Pancreas (tissue), 10 donors: Measurements from ENCODE around the gene CD1E. TPM values are rescaled to one million over a fixed set of nuclear protein-coding genes. Genes with fewer than 3 reads are reported as not detected.
"Not testable (repeated sequence)": the region's sequence is repeated elsewhere in the genome, so short reads cannot be mapped to it uniquely, and the experiment has no call there.

ENCODE experiments used
- ATAC-seq, 4 donors: fragments of 200-7000 bp; cut with Tn5 transposase; one replicate each; pipeline versions ENCODE4 v1.8.0 to v1.9.1; 2020; ENCODE audit warnings: mild to moderate bottlenecking in 4 of 4, moderate library complexity in 4 of 4
- DNase-seq, 6 donors: peaks; one replicate each; pipeline ENCODE4 v3.0.0-alpha.2; 2020
- FAIRE-seq: peaks from 2 replicates; lab custom pipeline; 2012; peaks lifted over from hg19 to GRCh38; lab: Jason Lieb, UNC
- H3K27ac ChIP-seq, 4 donors: fragments of 200-600 bp; sonication (generic); 1 replicate in 3 of 4; 2 replicates in 1 of 4; pipeline versions ENCODE4 v1.5.0 to v1.8.0; 2020
- H3K27me3 ChIP-seq, 4 donors: fragments of 200-600 bp; one replicate each; pipeline ENCODE4 v1.8.0; 2021
- H3K36me3 ChIP-seq, 3 donors: fragments of 200-600 bp; sonication (generic) in 1 of 3; one replicate each; pipeline versions ENCODE4 v1.5.0 to v1.8.0; 2020 to 2021
- H3K4me1 ChIP-seq, 3 donors: fragments of 200-600 bp; one replicate each; pipeline ENCODE4 v1.8.0; 2021
- H3K4me3 ChIP-seq, 4 donors: fragments of 200-600 bp; sonication (generic) in 2 of 4; one replicate each; pipeline versions ENCODE4 v1.5.0 to v1.8.0; 2020 to 2021
- H3K9me3 ChIP-seq, 4 donors: fragments of 200-600 bp; one replicate each; pipeline ENCODE4 v1.8.0; 2021
- WGBS, 2 donors: extraction: QIAGEN DNeasy Blood & Tissue Kit; methylation state at CpG; one replicate each; pipeline ENCODE4 v1.1.7; 2013; 5-methylcytosine and 5-hydroxymethylcytosine counted together
- intact Hi-C, 3 donors: fragments of 100-400 bp; cut with DNase I; formaldehyde crosslinking; loops; one replicate each; pipeline versions ENCODE4 v1.11.1 to v1.14.2; 2022
- polyA plus RNA-seq, 2 donors: library from polyadenylated mRNA; stranded (reverse); fragments of 200-250 nt; gene quantifications; one replicate each; pipeline ENCODE4 v1.2.3, GENCODE V29; 2013
- total RNA-seq, 6 donors: library from RNA; stranded (reverse); fragmentation: NEBNext Ultra II Directional in 4 of 6; extraction: Animal tissue kit (Norgen Biotek cat#: 25700) in 4 of 6; gene quantifications; one replicate each; pipeline versions ENCODE4 v1.2.1 to v1.2.4, GENCODE V29; 2021 to 2023
- TF ChIP-seq, protein P1 (sequence below), 4 donors: fragments of 200-600 bp; sonication (generic) in 3 of 4; IDR thresholded peaks; one replicate each; pipeline versions ENCODE4 v1.5.0 to v1.8.0; 2021; ENCODE audit warnings: antibody characterized with exemption in 4 of 4
- donor health status: healthy with polysubstance abuse.
- donor health status: DM: no; HTN: no; CAD: no; lungs with moderate emphysema.
- donor health status: DM: no; HTN: no; CAD: no.
- donor health status: control.
- donor health status: control.
- donor health status: Bipolar disorder and iron deficiency.
- donor health status: DM: yes; HTN: yes; CAD: no.
- donor health status: DM: no; HTN: no; CAD: no.
- donor health status: DM: no; HTN: no; CAD: no.
- donor health status: DM: yes; HTN: yes; CAD: no.

CD1E gene
- total and polyA plus RNA-seq, 8 donors: 0.55 to 0.72 TPM; not detected in 6

DNA sequence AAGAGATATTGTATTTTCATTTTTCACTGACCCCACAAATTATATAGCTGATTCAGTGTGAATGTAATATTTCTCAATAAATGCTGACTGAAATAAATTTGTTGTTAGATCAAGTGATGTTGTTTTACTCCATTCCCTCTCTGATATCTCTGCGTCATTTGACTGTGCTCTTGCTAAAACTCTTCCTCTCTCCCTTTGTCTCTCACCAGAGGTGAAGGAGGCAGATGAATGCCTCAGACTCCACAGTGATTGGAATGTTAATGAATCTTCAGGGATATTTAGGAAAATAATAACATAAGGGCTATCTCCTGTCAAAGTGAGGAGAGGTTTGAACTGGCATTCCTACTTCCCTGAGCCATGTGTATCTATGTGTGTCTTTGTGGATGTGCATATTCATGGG, 3.7 kb downstream of the CD1E start:
- WGBS, 2 donors: 65 to 71% methylated on average over 1 of the region's 1 CpG
- no peak for FAIRE-seq
- Histone ChIP-seq H3K27me3 (no peaks in the 10 kb centered on the region), H3K4me3 (no peak overlapping the region), H3K27ac (no peak overlapping the region), H3K4me1 (no peaks in the 10 kb centered on the region), H3K9me3 (no peaks in the 10 kb centered on the region), H3K36me3 (no peaks in the 10 kb centered on the region)
- intact Hi-C loops: no loop called here
- no peak for ATAC-seq
- TF ChIP-seq, protein P1, sequence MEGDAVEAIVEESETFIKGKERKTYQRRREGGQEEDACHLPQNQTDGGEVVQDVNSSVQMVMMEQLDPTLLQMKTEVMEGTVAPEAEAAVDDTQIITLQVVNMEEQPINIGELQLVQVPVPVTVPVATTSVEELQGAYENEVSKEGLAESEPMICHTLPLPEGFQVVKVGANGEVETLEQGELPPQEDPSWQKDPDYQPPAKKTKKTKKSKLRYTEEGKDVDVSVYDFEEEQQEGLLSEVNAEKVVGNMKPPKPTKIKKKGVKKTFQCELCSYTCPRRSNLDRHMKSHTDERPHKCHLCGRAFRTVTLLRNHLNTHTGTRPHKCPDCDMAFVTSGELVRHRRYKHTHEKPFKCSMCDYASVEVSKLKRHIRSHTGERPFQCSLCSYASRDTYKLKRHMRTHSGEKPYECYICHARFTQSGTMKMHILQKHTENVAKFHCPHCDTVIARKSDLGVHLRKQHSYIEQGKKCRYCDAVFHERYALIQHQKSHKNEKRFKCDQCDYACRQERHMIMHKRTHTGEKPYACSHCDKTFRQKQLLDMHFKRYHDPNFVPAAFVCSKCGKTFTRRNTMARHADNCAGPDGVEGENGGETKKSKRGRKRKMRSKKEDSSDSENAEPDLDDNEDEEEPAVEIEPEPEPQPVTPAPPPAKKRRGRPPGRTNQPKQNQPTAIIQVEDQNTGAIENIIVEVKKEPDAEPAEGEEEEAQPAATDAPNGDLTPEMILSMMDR (IDR thresholded peaks at IDR 0.05): no peak
- DNase-seq: no peak

DNA sequence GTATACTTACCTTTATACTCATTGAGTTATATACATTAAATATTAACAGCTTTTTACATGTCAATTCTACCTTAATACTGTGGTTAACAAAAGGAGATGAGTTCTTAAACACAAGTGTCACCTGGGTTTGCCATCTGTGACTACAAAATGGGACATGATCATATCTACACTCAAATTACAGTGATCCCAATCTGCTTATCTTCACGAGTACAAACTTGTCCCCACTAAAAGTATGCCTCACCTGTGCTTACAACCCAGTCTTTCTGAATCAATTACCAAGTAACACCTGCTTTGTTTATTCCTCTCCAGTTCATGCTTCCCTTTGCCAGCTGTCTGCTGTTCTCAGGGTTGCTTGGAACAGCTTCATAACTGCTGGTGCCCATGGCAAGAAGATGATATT, 8.8 kb downstream of the CD1E start:
- intact Hi-C loops: no loop called here
- Histone ChIP-seq H3K27me3 (no peaks in the 10 kb centered on the region), H3K4me1 (no peaks in the 10 kb centered on the region), H3K9me3 (no peaks in the 10 kb centered on the region), H3K4me3 (no peak overlapping the region), H3K36me3 (no peaks in the 10 kb centered on the region), H3K27ac (no peak overlapping the region)
- 8 to 13% methylated on average over 1 of the region's 1 CpG for WGBS, 2 donors
- DNase-seq: no peak
- FAIRE-seq: no peak
- no peak for ATAC-seq
- TF ChIP-seq, protein P1 (IDR thresholded peaks at IDR 0.05): no peak

DNA sequence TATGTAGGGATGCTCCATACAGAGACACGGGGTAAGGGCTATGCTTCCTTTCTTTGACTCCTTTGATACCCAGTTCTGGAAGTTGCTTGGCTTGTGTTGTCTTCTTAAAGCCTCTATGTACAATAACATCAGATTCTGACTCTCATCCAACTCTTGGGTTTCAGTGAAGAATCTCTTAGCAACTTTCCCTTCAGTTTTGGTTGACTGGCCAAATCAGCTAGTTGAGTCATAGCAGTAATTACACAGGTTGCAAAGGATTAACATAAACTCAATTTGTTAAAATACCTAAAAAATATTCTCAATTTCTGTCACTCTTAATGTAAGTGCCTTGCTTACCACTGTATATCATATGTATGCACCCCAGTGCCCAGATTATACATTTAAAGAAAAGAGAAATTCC, 9.2 kb downstream of the CD1E start:
- FAIRE-seq (no peak), ATAC-seq (no peak)

DNA sequence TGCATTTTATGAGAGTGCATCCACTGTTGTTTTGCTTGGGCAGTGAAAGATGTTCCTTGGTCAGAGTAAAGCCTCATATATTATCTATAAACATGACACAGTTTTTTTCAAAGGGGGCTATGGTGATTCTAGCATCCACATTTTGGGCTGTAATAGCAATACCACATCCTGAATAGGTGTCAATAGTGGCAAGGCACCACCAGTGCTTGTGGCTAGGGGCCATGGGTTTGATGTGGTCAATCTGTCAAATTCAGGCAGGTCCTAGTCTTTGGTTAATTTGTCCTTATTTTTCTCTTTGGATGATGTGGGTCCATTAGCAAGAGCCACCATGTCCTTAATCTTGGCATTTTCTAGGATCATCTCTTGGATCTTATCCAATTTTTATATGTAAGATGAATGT, 13.1 kb downstream of the CD1E start:
- no peak overlapping the region for H3K4me3 ChIP-seq
- no peaks in the 10 kb centered on the region for H3K27me3 ChIP-seq
- H3K27ac ChIP-seq: no peak overlapping the region
- FAIRE-seq (no peak), DNase-seq (no peak), ATAC-seq (no peak)
- intact Hi-C loops: no loop called here
- no peaks in the 10 kb centered on the region for H3K36me3 ChIP-seq
- TF ChIP-seq, protein P1 (IDR thresholded peaks at IDR 0.05): no peak
- H3K9me3 ChIP-seq: no peaks in the 10 kb centered on the region
- no peaks in the 10 kb centered on the region for H3K4me1 ChIP-seq

More for the DNA sequence above, 9.2 kb downstream of the CD1E start:
- H3K9me3 ChIP-seq: no peaks in the 10 kb centered on the region
- no peak for DNase-seq
- 44 to 46% methylated on average over 1 of the region's 1 CpG for WGBS, 2 donors
- H3K4me3 ChIP-seq: no peak overlapping the region
- no peak overlapping the region for H3K27ac ChIP-seq
- H3K27me3 ChIP-seq: no peaks in the 10 kb centered on the region
- no peaks in the 10 kb centered on the region for H3K36me3 ChIP-seq
- TF ChIP-seq, protein P1 (IDR thresholded peaks at IDR 0.05): no peak
- intact Hi-C loops: no loop called here
- no peaks in the 10 kb centered on the region for H3K4me1 ChIP-seq

DNA sequence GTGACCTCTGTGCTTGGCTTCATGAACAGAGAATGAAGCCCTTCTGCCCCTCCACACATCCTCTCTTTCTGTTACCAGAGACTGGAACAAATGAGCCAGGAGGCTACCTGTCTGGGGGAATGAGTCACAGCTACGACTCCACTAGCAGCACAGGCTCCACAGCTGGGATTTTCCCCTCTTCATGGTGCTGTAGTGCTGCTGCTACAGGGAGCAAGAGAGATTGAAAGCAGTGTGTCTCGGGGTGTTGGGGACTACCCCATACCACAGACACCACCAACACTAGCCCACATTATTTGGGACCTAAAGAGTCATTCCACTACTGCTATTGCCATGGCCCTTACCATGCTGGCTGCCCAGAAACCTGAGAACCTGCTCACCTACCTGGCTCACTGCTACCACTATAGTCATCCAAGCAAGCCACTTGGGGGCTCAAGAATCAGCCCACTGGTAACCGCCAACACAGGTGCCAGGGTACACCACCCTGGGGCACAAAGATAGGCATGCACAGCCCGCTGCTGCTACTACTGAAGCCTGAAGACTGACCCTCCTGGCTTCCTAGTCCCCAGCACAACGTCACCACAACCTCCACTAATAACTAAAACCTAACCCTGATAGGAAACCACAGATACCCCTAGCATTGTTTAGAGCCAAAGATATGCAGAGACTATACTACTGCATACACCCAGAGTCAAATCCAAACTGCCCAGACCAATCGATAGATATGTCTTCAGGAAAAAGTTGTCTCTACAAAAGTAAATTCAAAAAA, 17.7 kb downstream of the CD1E start:
- no peaks in the 10 kb centered on the region for H3K27me3 ChIP-seq
- no peaks in the 10 kb centered on the region for H3K9me3 ChIP-seq
- 47 to 54% methylated on average over 6 of the region's 6 CpGs for WGBS, 2 donors
- ATAC-seq (no peak), DNase-seq (no peak), FAIRE-seq (no peak)
- TF ChIP-seq, protein P1 (IDR thresholded peaks at IDR 0.05): no peak
- no peak overlapping the region for H3K27ac ChIP-seq
- no peaks in the 10 kb centered on the region for H3K4me1 ChIP-seq
- intact Hi-C loops: no loop called here
- H3K4me3 ChIP-seq: no peak overlapping the region
- no peaks in the 10 kb centered on the region for H3K36me3 ChIP-seq

DNA sequence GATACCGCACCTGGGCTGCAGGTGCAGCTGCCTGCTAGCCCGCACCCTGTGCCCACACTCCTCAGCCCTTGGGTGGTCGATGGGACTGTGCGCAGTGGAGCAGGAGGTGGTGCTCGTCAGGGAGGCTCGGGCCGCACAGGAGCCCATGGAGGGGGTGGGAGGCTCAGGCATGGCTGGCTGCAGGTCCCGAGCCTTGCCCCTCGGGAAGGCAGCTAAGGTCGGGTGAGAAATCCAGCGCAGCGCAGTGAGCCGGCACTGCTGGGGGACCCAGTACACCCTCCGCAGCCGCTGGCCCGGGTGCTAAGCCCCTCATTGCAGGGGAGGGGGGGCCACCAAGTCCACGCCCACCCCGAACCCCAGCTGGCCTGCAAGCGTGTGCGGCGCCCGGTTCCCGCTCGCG, 20.4 kb downstream of the CD1E start:
- H3K27ac ChIP-seq, H3K4me1 ChIP-seq, H3K9me3 ChIP-seq, H3K36me3 ChIP-seq, ATAC-seq, intact Hi-C loops, FAIRE-seq, H3K27me3 ChIP-seq, H3K4me3 ChIP-seq: not testable (repeated sequence)
- 86 to 91% methylated on average over 23 to 25 of the region's 25 CpGs for WGBS, 2 donors
- peak in 1 of 6 donors; percentile 34 for DNase-seq
